ENCODE data around the gene TICRR. TPM values are rescaled to one million over a fixed set of nuclear protein-coding genes. Genes with fewer than 3 reads are reported as not detected.
"Not testable (repeated sequence)": the region's sequence is repeated elsewhere in the genome, so short reads cannot be mapped to it uniquely, and the experiment has no call there.

The TICRR gene
- polyA plus RNA-seq, 2 of the 4 experiments (the other 2 are of a cell fraction): 7.8 to 11.6 TPM

GRCh38 chr15:89577776-89578115 lies 2.5 kb downstream of the TICRR start:
- H3K4me3 ChIP-seq: 0 out of 3 replicates have a peak overlapping the region, but pooled peaks have one; percentile 7
- H3K4me1 ChIP-seq: peaks cover 31% of the 10 kb centered on the region
- H3K4me2 ChIP-seq: peak overlapping the region; percentile 96
- FAIRE-seq (no peak), ATAC-seq (no peak), DNase-seq (ENCODE audit: low read depth in 1 of 2, low spot score in 1 of 2) (no peak)
- no peak for TF ChIP-seq NPAS2 (CRISPR knock-in tag; IDR thresholded peaks at IDR 0.05; ENCODE audit: borderline replicate concordance)
- no peak for TF ChIP-seq ZNF302 (CRISPR knock-in tag; IDR thresholded peaks at IDR 0.05)
- no peak for TF ChIP-seq RFX5 (IDR thresholded peaks at IDR 0.05)
- TF ChIP-seq JUNB (IDR thresholded peaks at IDR 0.05): no peak
- no peak for TF ChIP-seq NFE2L2 (conservative IDR thresholded peaks at IDR 0.05; ENCODE audit: low read length)
- no peak for TF ChIP-seq CEBPB (IDR thresholded peaks at IDR 0.05)
- no peak for TF ChIP-seq HES2 (IDR thresholded peaks at IDR 0.05)
- TF ChIP-seq CTCF (IDR thresholded peaks at IDR 0.05): no peak
- TF ChIP-seq ESRRA (IDR thresholded peaks at IDR 0.05; ENCODE audit: borderline replicate concordance, low read length): no peak
- TF ChIP-seq RAD21 (conservative IDR thresholded peaks at IDR 0.05 in 1 of 2, IDR thresholded peaks at IDR 0.05 in 1 of 2): no peak
- H3K9me3 ChIP-seq: no peaks in the 10 kb centered on the region
- POLR2A ChIA-PET: no interaction called here
- 0 out of 6 replicates have a peak overlapping the region, but pooled peaks of 1 of the 2 experiments have one; percentile 22 for H3K27ac ChIP-seq
- WGBS (ENCODE audit: missing lambda C conversion rate): 93% methylated on average over 3 of the region's 3 CpGs
- CTCF ChIA-PET: interaction anchor here (0.5 to 1.4 kb wide), 2 partner anchors 195 to 219 kb away, joined by 3 to 4 read pairs; no protein-coding TSS in a partner anchor

GRCh38 chr15:89578146-89578545 lies 2.9 kb downstream of the TICRR start:
- 86% methylated on average over 2 of the region's 2 CpGs for WGBS (ENCODE audit: missing lambda C conversion rate)
- Histone ChIP-seq H3K4me2 (peak overlapping the region; percentile 96), H3K4me3 (0 out of 3 replicates have a peak overlapping the region, but pooled peaks have one; percentile 7), H3K4me1 (peaks cover 31% of the 10 kb centered on the region), H3K9me3 (no peaks in the 10 kb centered on the region), H3K27ac (no peak overlapping the region)
- ChIA-PET POLR2A (no interaction called here), CTCF (interaction anchor here (1.4 kb wide), 1 partner anchor 220 kb away, joined by 4 read pairs; no protein-coding TSS in a partner anchor)
- FAIRE-seq (no peak), ATAC-seq (no peak), DNase-seq (ENCODE audit: low read depth in 1 of 2, low spot score in 1 of 2) (no peak)
- TF ChIP-seq CEBPB (IDR thresholded peaks at IDR 0.05) (no peak), KDM5A (IDR thresholded peaks at IDR 0.05) (no peak), FOSB (CRISPR knock-in tag; IDR thresholded peaks at IDR 0.05) (no peak), HMGXB4 (CRISPR knock-in tag; IDR thresholded peaks at IDR 0.05; ENCODE audit: borderline replicate concordance) (no peak), EHMT2 (IDR thresholded peaks at IDR 0.05; ENCODE audit: low read depth) (no peak), TFCP2L1 (CRISPR knock-in tag; IDR thresholded peaks at IDR 0.05) (no peak), ZSCAN20 (CRISPR knock-in tag; IDR thresholded peaks at IDR 0.05) (no peak), ELK1 (IDR thresholded peaks at IDR 0.05; ENCODE audit: low read depth, low read length) (no peak)

- POLR2A ChIA-PET; H3K4me3 ChIP-seq; DNase-seq (ENCODE audit: low read depth in 1 of 2, low spot score in 1 of 2); ATAC-seq; H3K4me2 ChIP-seq; FAIRE-seq; H3K27ac ChIP-seq; CTCF ChIA-PET; H3K9me3 ChIP-seq: not testable (repeated sequence)
- H3K4me1 ChIP-seq: peaks cover 31% of the 10 kb centered on the region
- WGBS (ENCODE audit: missing lambda C conversion rate): 85% methylated on average over 2 of the region's 2 CpGs
Observed at GRCh38 chr15:89580747-89581146, 5.5 kb downstream of the TICRR start.
